NCI-H526 treated with DMSO at 0.1 percent for 48 hours (cell line): ENCODE results near the gene RAB36.
A peak's percentile ranks its signal among the peaks of the same experiment; 100 is the strongest.

ENCODE experiments used
- DNase-seq: peaks from one replicate; lab custom pipeline; 2025; lab: John Stamatoyannopoulos, UW

Gene RAB36

DNA sequence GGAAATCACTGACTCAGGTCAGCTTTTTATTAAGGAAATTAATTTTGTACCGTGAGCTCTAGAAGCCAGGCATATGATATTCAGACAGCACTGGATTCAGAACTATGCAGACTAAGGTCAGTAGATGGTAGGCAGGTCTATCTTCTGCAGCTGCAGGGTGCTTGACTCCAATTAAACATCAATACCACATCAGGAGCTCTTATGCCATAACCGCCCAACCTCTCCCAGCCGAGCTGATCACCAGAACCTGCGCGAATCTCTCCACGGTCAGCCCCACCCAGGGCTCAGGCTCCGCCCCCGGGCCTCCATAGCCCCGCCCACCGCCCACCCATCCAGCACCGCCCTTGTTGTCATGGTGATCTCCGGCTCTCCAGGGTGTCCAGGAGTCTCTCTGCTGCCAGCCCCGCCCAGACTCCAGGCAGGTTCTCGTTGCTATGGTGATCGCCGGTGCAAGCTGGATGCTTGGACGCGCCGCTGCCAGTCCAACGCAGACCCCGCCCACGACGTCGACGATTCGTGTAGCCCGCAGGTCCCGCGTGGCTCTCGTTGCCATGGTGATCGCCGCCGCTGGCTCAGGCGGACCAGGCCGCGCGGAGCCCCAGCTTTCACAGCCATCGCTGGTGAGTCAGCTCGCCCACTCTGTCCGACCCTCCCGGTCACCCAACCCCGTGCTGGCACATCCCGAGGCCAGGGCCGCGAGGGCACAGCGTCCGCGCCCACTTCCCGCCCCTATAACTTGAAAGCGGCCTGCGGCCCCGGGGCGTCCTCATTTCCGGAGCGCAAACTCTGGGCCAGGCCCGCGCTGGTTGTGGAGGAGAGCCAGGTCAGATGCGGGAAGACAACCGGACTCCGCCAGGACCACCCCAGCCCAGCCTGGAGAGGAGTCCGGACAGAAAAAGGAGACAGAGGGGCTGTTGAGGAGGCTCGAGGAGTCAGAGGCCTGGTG lies at the start of gene RAB36:
Gene RAB36 (plus strand): TSS at position 546 of the 946 bp plus-strand sequence. CDS start 1,140 bp downstream, outside the sequence.
- peak; percentile 94 for DNase-seq

- no peak for DNase-seq
These were observed 49.4 kb upstream of the RAB36 start for GRCh38 chr22:23095733-23096342.

GRCh38 chr22:23097412-23098229 lies 47.7 kb upstream of the RAB36 start:
- DNase-seq = no peak

- DNase-seq = no peak
These were observed 47.0 kb upstream of the RAB36 start for GRCh38 chr22:23098230-23098705.

GRCh38 chr22:23098718-23099530 lies 46.4 kb upstream of the RAB36 start:
- DNase-seq = no peak

DNA sequence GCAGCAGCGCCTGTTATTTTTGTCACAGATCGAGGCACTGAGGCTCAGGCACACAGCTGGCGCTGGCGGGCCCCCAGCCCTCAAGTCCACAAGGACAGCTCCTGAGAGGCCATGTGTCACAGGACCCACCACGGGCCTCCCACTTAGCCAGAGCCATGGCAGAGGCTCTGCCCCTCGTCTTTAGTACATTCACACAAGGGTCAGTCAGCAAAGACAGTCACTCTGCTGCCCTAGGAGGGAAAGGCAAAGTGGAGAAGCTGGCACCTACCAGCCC lies 45.8 kb upstream of the RAB36 start:
- no peak for DNase-seq

GRCh38 chr22:23100124-23100801 lies 45.0 kb upstream of the RAB36 start:
- DNase-seq = no peak

- no peak for DNase-seq
These were observed 43.8 kb upstream of the RAB36 start for GRCh38 chr22:23101524-23101923.

GRCh38 chr22:23102002-23102655 lies 43.1 kb upstream of the RAB36 start:
- DNase-seq = no peak

- DNase-seq = no peak
These were observed 42.5 kb upstream of the RAB36 start for GRCh38 chr22:23102776-23103175.

DNA sequence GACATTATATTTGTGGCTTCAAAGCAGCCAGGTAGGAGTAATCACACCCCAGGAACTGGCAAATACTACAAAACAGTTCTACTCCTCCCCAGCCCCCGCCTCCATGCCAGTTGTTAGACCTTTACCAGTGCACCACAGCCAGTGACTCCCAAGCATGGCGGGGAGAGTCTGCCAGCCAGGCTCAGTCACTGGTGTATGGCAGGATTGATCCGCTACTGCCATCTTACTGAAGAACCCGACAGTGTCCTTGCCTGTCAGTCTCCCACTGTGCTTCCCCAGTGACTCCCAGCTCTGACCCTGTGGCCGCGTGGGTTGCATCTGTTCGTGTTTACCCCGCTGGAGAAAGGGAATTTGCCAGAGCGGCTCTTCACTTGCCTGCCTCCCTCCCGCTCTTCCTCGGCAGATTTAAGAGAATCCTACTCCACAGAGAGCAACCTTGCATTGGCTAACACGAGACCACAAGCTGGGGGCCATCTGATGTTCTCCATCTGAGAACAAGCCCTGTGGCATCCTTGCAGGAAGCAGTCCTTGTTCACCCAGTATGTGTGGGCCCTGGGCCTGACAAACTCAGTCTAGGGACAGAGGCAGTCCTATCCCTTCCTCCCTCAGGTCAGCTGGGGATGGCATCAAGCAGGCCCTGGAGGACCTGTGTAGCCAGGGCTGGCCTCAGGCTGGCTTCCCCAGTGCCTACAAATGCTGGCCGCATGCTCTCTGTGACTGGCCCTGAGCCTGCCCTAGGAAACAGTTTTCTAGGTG lies 41.9 kb upstream of the RAB36 start:
- no peak for DNase-seq

GRCh38 chr22:23104187-23104971 lies 40.9 kb upstream of the RAB36 start:
- no peak for DNase-seq

GRCh38 chr22:23105304-23105703 lies 40.0 kb upstream of the RAB36 start:
- DNase-seq = no peak

GRCh38 chr22:23105919-23106318 lies 39.4 kb upstream of the RAB36 start:
- no peak for DNase-seq

DNA sequence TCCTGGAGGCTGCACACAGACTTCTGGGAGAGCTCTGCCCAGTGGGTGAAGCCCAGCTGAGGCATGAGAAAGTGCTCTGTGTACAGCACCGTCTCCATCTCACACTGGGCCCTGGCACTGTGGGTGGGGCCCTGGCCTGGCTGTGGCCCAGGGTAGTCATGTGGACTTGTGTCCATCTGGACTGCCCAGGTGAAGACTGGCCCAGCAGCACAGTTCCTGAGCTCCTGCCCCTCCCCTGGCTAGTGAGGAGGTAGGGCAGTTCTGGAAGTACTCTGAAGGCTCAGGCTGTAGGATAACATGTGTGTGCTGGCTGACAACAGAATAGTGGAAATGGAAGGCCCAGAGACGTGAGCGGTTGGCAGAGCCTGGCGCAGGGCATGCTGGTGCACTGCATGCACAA lies 38.9 kb upstream of the RAB36 start:
- DNase-seq = no peak

DNA sequence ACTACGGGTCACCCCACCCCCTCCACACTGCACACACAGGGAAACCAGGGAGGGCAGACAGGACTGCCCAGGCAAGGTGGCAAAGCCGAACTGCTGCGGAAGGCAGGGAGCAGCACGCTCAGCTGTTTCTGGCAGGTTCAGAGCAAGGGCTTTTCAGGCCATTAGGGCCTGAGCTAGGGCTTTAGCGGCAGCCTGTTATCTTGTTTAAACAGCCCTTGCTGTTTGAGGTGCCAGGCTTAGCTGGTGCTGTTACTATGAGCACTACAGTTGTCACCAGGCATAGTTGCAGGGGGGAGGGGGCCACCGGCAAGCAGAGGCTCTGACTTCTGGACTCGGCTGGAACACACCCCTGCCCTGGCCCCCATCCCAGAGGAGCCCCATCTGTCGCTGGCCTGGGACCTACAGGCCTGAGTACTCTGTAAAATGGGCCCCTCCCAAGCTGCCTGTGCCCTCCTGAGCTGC lies 38.3 kb upstream of the RAB36 start:
- DNase-seq = no peak

DNA sequence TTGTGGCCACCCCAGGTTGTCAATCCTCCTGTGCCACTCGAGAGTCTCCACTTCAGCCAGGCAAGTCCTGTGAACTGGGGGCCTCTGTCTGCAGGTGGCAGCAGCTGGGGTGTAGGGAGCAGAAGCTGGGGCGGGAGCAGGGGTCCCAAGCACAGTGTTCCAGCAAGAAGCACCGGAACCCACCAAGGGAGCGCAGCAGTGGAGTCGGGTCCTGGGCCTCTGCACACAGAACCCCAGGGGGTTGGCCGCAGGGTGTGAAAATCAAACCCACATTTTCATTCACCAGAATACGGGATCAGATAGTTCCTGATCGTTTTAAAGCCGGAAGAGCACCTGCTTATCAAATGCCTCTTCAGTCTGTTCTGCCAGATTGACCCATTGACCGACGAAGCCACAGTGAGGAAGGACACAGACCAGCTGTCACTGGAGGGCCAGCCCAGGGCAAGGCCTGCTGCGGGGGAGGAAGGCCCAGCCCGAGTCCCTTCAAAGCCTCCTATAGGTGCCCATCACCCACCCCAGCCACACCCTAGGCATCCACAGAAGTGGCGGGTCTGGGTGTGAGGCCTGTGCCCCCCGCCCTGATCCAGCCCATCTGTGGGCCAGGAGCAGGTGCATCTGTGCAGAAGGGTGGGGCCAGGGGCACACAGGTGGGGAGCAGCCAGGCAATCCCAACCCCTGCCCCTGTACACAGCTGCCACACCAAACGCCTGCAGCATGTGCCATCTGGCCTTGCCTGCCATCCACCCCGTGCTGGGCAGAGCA lies 37.6 kb upstream of the RAB36 start:
- no peak for DNase-seq
